ENCODE results near the gene KCNQ1.

KCNQ1 gene

DNA sequence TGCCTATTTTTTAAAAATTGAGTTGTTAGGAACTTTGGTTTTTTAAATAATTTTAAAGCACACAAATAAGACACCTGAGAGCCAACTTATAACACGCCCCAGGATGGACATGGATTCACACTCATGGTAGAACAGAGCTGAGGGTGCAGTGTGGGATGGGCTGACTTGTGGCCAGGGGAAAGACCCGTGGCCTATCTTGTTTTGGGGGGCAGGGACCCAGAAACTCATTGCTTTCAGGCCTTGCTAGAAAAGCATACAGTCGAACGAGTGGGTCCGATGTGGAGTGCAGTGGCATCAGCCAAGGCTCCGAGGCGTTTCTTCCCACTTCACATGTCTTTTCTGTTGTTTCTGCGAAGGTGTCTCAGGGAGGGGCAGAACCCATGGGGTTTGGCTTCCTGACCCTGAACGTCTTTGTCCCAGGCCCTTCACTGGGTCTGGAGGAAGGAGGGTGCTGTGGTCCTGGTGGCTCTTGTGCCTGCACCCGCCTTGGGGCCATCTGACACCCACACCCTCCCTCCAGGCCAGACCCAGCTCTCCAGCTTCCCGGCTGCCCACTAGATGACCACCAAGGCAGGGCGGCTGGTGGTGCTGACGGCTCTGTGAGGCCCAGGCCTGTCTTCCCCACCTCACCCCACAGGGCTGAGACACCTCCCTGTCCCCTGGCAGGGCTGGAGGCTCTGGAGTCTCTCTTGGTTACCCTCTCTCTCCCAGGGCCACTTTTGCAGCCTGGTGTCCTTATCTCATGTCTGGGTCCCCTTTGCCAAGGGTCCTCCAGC, 120.8 kb downstream of the KCNQ1 start:
- Histone ChIP-seq H3K4me3 (ENCODE audit: low read depth, low read length) (no peak overlapping the region), H3K4me1 (ENCODE audit: control insufficient read depth, insufficient read depth, low read length) (no peaks in the 10 kb centered on the region), H3K9me3 (ENCODE audit: control insufficient read depth, insufficient read depth, low read depth, low read length) (no peaks in the 10 kb centered on the region), H3K36me3 (ENCODE audit: control insufficient read depth, insufficient read depth, low read length) (no peaks in the 10 kb centered on the region), H3K27me3 (ENCODE audit: control insufficient read depth, insufficient read depth, low read length) (peaks cover 60% of the 10 kb centered on the region), H3K9ac (ENCODE audit: low read length) (no peak overlapping the region), H3K27ac (ENCODE audit: low read depth, low read length) (no peak overlapping the region)

DNA sequence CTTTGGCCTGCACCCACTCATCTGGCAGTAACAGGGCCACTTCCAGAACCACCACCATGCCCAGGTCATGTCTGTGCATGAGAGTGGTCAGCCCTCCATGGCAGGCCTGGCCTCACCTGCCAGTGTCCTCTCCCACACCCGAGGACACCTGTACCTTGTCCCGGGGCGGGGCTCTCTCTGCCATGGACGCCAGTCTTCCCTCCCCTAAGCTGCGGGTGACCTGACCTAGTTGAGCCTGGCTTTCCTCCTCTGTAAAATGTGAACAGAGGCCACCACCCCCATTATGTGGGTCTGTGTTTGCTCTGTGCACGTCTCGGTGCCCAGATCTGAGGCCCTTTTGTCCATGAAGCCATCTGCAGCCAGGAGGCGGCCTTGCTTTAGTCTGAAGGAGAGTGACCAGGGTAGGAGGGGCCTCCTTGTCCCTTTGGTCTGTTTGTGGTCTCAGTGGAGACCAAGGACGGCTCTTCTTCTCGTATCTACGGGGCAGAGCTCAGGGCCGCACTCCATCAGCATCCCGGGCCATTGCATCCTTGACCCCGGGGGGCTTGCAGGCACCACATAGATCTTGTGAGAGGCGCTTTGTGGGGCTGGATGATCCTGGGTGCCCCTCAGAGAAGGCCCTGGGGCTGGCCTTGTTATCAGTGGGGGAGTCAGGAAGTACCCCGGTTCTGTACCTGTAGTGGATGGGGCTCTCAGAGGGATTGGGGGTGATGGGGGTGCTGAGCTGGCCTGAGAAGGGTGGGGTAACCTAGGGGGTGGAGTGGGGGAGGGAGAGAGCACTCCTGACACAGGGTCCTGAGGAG, 121.6 kb downstream of the KCNQ1 start:
- peaks cover 58% of the 10 kb centered on the region for H3K27me3 ChIP-seq (ENCODE audit: control insufficient read depth, insufficient read depth, low read length)

GRCh38 chr11:2567026-2567671, 122.3 kb downstream of the KCNQ1 start:
- H3K27me3 ChIP-seq (ENCODE audit: control insufficient read depth, insufficient read depth, low read length) = peaks cover 61% of the 10 kb centered on the region
- no peak overlapping the region for H3K27ac ChIP-seq (ENCODE audit: low read depth, low read length)
- no peaks in the 10 kb centered on the region for H3K4me1 ChIP-seq (ENCODE audit: control insufficient read depth, insufficient read depth, low read length)
- no peaks in the 10 kb centered on the region for H3K9me3 ChIP-seq (ENCODE audit: control insufficient read depth, insufficient read depth, low read depth, low read length)
- H3K9ac ChIP-seq (ENCODE audit: low read length) = no peak overlapping the region
- H3K36me3 ChIP-seq (ENCODE audit: control insufficient read depth, insufficient read depth, low read length) = no peaks in the 10 kb centered on the region
- no peak overlapping the region for H3K4me3 ChIP-seq (ENCODE audit: low read depth, low read length)

More for the DNA sequence above, 121.6 kb downstream of the KCNQ1 start:
- no peaks in the 10 kb centered on the region for H3K36me3 ChIP-seq (ENCODE audit: control insufficient read depth, insufficient read depth, low read length)
- no peak overlapping the region for H3K4me3 ChIP-seq (ENCODE audit: low read depth, low read length)
- H3K4me1 ChIP-seq (ENCODE audit: control insufficient read depth, insufficient read depth, low read length) = no peaks in the 10 kb centered on the region
- no peak overlapping the region for H3K27ac ChIP-seq (ENCODE audit: low read depth, low read length)
- no peak overlapping the region for H3K9ac ChIP-seq (ENCODE audit: low read length)
- no peaks in the 10 kb centered on the region for H3K9me3 ChIP-seq (ENCODE audit: control insufficient read depth, insufficient read depth, low read depth, low read length)

- Histone ChIP-seq H3K4me1 (ENCODE audit: control insufficient read depth, insufficient read depth, low read length) (no peaks in the 10 kb centered on the region), H3K9me3 (ENCODE audit: control insufficient read depth, insufficient read depth, low read depth, low read length) (no peaks in the 10 kb centered on the region), H3K27me3 (ENCODE audit: control insufficient read depth, insufficient read depth, low read length) (peaks cover 64% of the 10 kb centered on the region), H3K4me3 (ENCODE audit: low read depth, low read length) (no peak overlapping the region), H3K36me3 (ENCODE audit: control insufficient read depth, insufficient read depth, low read length) (no peaks in the 10 kb centered on the region), H3K27ac (ENCODE audit: low read depth, low read length) (no peak overlapping the region), H3K9ac (ENCODE audit: low read length) (no peak overlapping the region)
Observed at GRCh38 chr11:2569321-2569721, 124.5 kb downstream of the KCNQ1 start.

DNA sequence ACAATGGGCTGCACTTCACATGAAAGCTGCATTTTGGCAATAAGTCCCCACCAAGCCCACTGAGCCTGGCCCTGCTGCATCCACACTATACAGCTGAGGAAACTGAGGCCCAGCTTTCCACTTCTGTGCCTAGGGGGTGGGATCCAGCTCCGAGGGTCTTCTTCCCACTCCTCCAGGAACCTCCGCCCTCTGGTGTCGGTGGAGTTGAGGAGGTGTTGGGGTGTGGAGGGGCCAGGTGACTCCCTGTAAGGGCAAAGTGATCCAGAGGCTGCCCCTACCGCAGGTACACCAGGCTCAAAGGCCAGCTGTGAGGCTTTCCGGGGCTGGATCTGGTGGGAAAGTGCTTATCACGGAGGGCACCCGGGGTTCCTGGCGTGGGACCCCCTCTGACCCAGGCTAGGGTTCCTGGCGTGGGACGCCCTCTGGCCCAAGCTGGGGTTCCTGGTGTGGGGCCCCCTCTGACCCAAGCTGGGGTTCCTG, 125.0 kb downstream of the KCNQ1 start:
- Histone ChIP-seq H3K36me3 (ENCODE audit: control insufficient read depth, insufficient read depth, low read length) (no peaks in the 10 kb centered on the region), H3K27ac (ENCODE audit: low read depth, low read length) (no peak overlapping the region), H3K4me1 (ENCODE audit: control insufficient read depth, insufficient read depth, low read length) (no peaks in the 10 kb centered on the region), H3K9me3 (ENCODE audit: control insufficient read depth, insufficient read depth, low read depth, low read length) (no peaks in the 10 kb centered on the region), H3K4me3 (ENCODE audit: low read depth, low read length) (no peak overlapping the region), H3K9ac (ENCODE audit: low read length) (no peak overlapping the region), H3K27me3 (ENCODE audit: control insufficient read depth, insufficient read depth, low read length) (peaks cover 64% of the 10 kb centered on the region)

DNA sequence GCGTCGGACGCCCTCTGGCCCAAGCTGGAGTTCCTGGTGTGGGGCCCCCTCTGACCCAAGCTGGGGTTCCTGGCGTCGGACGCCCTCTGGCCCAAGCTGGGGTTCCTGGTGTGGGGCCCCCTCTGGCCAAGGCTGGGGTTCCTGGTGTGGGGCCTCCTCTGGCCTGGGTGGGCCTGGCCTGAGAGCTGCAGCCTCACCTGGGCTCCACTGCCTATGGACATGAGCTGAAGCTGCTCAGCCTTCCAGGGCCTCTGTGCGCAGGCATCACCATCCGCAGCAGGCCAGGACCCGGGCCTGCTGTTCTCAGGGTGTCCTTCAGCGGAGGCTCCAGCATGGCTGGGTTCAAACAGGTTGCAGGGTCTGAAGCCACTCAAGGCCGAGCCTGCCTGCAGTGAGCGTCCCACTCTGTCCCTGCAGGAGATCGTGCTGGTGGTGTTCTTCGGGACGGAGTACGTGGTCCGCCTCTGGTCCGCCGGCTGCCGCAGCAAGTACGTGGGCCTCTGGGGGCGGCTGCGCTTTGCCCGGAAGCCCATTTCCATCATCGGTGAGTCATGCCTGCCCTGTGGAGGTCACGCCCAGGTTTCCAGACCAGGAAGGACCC, 125.5 kb downstream of the KCNQ1 start:
- H3K27me3 ChIP-seq (ENCODE audit: control insufficient read depth, insufficient read depth, low read length) = peaks cover 60% of the 10 kb centered on the region

GRCh38 chr11:2570841-2571597, 126.2 kb downstream of the KCNQ1 start:
- no peaks in the 10 kb centered on the region for H3K36me3 ChIP-seq (ENCODE audit: control insufficient read depth, insufficient read depth, low read length)
- no peak overlapping the region for H3K27ac ChIP-seq (ENCODE audit: low read depth, low read length)
- H3K9ac ChIP-seq (ENCODE audit: low read length) = no peak overlapping the region
- H3K27me3 ChIP-seq (ENCODE audit: control insufficient read depth, insufficient read depth, low read length) = peaks cover 60% of the 10 kb centered on the region
- no peak overlapping the region for H3K4me3 ChIP-seq (ENCODE audit: low read depth, low read length)
- H3K9me3 ChIP-seq (ENCODE audit: control insufficient read depth, insufficient read depth, low read depth, low read length) = no peaks in the 10 kb centered on the region
- H3K4me1 ChIP-seq (ENCODE audit: control insufficient read depth, insufficient read depth, low read length) = no peaks in the 10 kb centered on the region; the same call in 1 of the 2 replicates

More for the DNA sequence above, 125.5 kb downstream of the KCNQ1 start:
- no peaks in the 10 kb centered on the region for H3K36me3 ChIP-seq (ENCODE audit: control insufficient read depth, insufficient read depth, low read length)
- H3K4me3 ChIP-seq (ENCODE audit: low read depth, low read length) = no peak overlapping the region
- H3K9ac ChIP-seq (ENCODE audit: low read length) = no peak overlapping the region
- no peaks in the 10 kb centered on the region for H3K9me3 ChIP-seq (ENCODE audit: control insufficient read depth, insufficient read depth, low read depth, low read length)
- H3K27ac ChIP-seq (ENCODE audit: low read depth, low read length) = no peak overlapping the region
- no peaks in the 10 kb centered on the region for H3K4me1 ChIP-seq (ENCODE audit: control insufficient read depth, insufficient read depth, low read length)

GRCh38 chr11:2571598-2572281, 126.9 kb downstream of the KCNQ1 start:
- Histone ChIP-seq H3K27ac (ENCODE audit: low read depth, low read length) (no peak overlapping the region), H3K36me3 (ENCODE audit: control insufficient read depth, insufficient read depth, low read length) (no peaks in the 10 kb centered on the region), H3K9me3 (ENCODE audit: control insufficient read depth, insufficient read depth, low read depth, low read length) (no peaks in the 10 kb centered on the region), H3K4me1 (ENCODE audit: control insufficient read depth, insufficient read depth, low read length) (no peaks in the 10 kb centered on the region; the same call in 1 of the 2 replicates), H3K27me3 (ENCODE audit: control insufficient read depth, insufficient read depth, low read length) (peaks cover 60% of the 10 kb centered on the region), H3K4me3 (ENCODE audit: low read depth, low read length) (no peak overlapping the region), H3K9ac (ENCODE audit: low read length) (no peak overlapping the region)

DNA sequence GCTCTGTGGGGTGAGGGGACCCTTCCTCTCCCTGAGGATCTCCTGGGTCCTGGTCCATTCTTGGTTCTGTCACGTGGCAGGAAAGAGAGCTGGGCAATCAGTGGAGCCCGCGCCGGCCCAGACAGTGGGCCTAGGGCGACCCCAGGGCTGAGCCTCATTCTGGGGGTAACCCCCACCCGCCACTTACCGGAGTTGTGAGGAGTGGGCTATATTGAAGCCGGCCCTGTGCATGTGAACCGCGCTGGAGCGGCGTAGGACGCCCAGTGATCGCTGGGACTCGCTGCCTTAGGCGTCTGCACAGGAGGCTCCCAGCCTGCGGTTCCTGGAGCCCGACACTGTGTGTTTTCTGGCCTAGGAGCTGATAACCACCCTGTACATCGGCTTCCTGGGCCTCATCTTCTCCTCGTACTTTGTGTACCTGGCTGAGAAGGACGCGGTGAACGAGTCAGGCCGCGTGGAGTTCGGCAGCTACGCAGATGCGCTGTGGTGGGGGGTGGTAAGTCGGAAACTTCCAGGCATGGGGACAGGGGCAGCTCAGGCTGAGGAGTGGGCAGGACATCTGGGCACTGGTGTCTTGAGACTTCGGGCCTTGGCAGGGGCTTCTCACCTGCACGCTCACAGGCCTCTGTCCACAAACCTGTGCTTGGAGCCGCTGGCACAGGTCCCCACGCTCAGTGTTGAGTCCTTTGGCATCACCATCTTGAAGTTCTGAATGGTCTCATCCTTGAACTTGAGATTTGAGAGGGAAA, 127.9 kb downstream of the KCNQ1 start:
- Histone ChIP-seq H3K4me3 (ENCODE audit: low read depth, low read length) (no peak overlapping the region), H3K9me3 (ENCODE audit: control insufficient read depth, insufficient read depth, low read depth, low read length) (no peaks in the 10 kb centered on the region), H3K27me3 (ENCODE audit: control insufficient read depth, insufficient read depth, low read length) (peaks cover 58% of the 10 kb centered on the region), H3K9ac (ENCODE audit: low read length) (no peak overlapping the region), H3K36me3 (ENCODE audit: control insufficient read depth, insufficient read depth, low read length) (no peaks in the 10 kb centered on the region), H3K27ac (ENCODE audit: low read depth, low read length) (no peak overlapping the region), H3K4me1 (ENCODE audit: control insufficient read depth, insufficient read depth, low read length) (peaks cover 7% of the 10 kb centered on the region; the same call in 1 of the 2 replicates)
